Measurements from ENCODE around the gene PDGFB.

DNA sequence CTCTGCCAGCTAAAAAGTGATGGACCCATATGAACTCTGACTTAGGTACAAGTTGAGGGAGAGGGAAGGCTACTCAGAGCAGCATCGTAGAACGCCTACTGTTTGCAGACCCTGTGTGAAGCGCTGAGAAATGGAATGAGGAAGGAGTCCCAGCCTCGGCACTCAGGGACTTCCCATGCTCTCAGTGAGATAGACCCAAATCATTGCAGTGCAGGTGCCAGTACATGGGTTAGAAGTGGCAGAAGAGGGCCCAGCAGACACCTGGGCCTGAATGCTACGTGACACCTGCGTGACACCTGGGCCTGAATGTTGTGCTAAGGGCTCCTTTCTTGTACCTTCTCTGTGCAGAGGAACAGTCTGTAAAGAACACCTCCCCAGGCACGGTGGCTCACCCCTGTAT is 2.6 kb upstream of the PDGFB start:
- TF ChIP-seq CTCF (IDR thresholded peaks at IDR 0.05; ENCODE audit: low read depth, low read length) (no peak), EZH2phosphoT487 (IDR thresholded peaks at IDR 0.05; ENCODE audit: low read depth) (no peak)
